ENCODE measurements around the gene STX7.

- TF ChIP-seq CTCF (conservative IDR thresholded peaks at IDR 0.05 in 1 of 2, IDR thresholded peaks at IDR 0.05 in 1 of 2; ENCODE audit: extremely low read depth in 1 of 2, insufficient read depth in 1 of 2, low read depth in 1 of 2, low read length in 2 of 2) (no peak), EZH2 (IDR thresholded peaks at IDR 0.05; ENCODE audit: borderline replicate concordance, low read length) (no peak)
Measured at GRCh38 chr6:132484680-132485018, 28.3 kb downstream of the STX7 start.
